Mesendoderm (in vitro differentiated cells): ENCODE data around the gene TJP2.

Experiments used
- DNase-seq: peaks from one replicate; pipeline ENCODE4 v3.0.0; 2013
- H2AK5ac ChIP-seq: 2 replicates; pipeline ENCODE4 v1.6.1; 2013; ENCODE audit warnings: low read length, inconsistent platforms
- H2BK120ac ChIP-seq: 2 replicates; pipeline ENCODE4 v1.6.1; 2013; ENCODE audit warnings: low read depth, mild to moderate bottlenecking, low read length, moderate library complexity, mixed read lengths
- H2BK15ac ChIP-seq: replicated peaks from 2 replicates; pipeline ENCODE4 v1.6.1; 2013; ENCODE audit warnings: low read depth, mild to moderate bottlenecking, moderate library complexity
- H2BK5ac ChIP-seq: 2 replicates; pipeline ENCODE4 v1.6.1; 2013; ENCODE audit warnings: low read length, inconsistent platforms
- H3K18ac ChIP-seq: 2 replicates; pipeline ENCODE4 v1.6.1; 2013; ENCODE audit warnings: mild to moderate bottlenecking, low read length, mixed read lengths
- H3K23ac ChIP-seq: one replicate; pipeline ENCODE4 v1.6.1; 2013; ENCODE audit warnings: low read length
- H3K27ac ChIP-seq: 2 replicates; pipeline ENCODE4 v1.5.1; 2013; ENCODE audit warnings: low read depth, mild to moderate bottlenecking, inconsistent platforms, low read length, moderate library complexity
- H3K27me3 ChIP-seq: 2 replicates; pipeline ENCODE4 v1.6.1; 2013; ENCODE audit warnings: low read length, control low read depth, mild to moderate bottlenecking, inconsistent platforms; ENCODE audit not compliant: insufficient read depth, poor library complexity
- H3K36me3 ChIP-seq: 2 replicates; pipeline ENCODE4 v1.6.1; 2013; ENCODE audit warnings: low read length, inconsistent platforms; ENCODE audit not compliant: control insufficient read depth, insufficient read depth
- H3K4ac ChIP-seq: one replicate; pipeline ENCODE4 v1.6.1; 2013; ENCODE audit warnings: low read depth, mild to moderate bottlenecking, low read length, moderate library complexity
- H3K4me1 ChIP-seq: 2 replicates; pipeline ENCODE4 v1.6.1; 2013; ENCODE audit warnings: low read depth, low read length, inconsistent platforms; ENCODE audit not compliant: control insufficient read depth
- H3K4me2 ChIP-seq: 2 replicates; pipeline ENCODE4 v1.6.1; 2013; ENCODE audit warnings: low read length
- H3K4me3 ChIP-seq: 2 replicates; pipeline ENCODE4 v1.5.1; 2013; ENCODE audit warnings: mild to moderate bottlenecking, low read length
- H3K56ac ChIP-seq: one replicate; pipeline ENCODE4 v1.6.1; 2013; ENCODE audit warnings: low read length
- H3K79me1 ChIP-seq: 2 replicates; pipeline ENCODE4 v1.6.1; 2013; ENCODE audit warnings: low read length, inconsistent platforms
- H3K79me2 ChIP-seq: 2 replicates; pipeline ENCODE4 v1.6.1; 2013; ENCODE audit warnings: mild to moderate bottlenecking, low read length; ENCODE audit not compliant: control insufficient read depth, insufficient read depth
- H3K9ac ChIP-seq: 2 replicates; pipeline ENCODE4 v1.6.1; 2013; ENCODE audit warnings: low read length, inconsistent platforms
- H4K5ac ChIP-seq: one replicate; pipeline ENCODE4 v1.6.1; 2013; ENCODE audit warnings: low read length
- H4K8ac ChIP-seq: one replicate; pipeline ENCODE4 v1.6.1; 2013; ENCODE audit warnings: low read depth, mild to moderate bottlenecking, control low read depth, low read length, moderate library complexity
- WGBS: extraction: QIAGEN DNeasy Blood & Tissue Kit; methylation state at CpG from one replicate; pipeline ENCODE4 v1.1.7; 2013; ENCODE audit warnings: low lambda C conversion rate, missing lambda C conversion rate; ENCODE audit not compliant: insufficient coverage; ENCODE audit errors: extremely low coverage; 5-methylcytosine and 5-hydroxymethylcytosine counted together

TJP2 gene

DNA sequence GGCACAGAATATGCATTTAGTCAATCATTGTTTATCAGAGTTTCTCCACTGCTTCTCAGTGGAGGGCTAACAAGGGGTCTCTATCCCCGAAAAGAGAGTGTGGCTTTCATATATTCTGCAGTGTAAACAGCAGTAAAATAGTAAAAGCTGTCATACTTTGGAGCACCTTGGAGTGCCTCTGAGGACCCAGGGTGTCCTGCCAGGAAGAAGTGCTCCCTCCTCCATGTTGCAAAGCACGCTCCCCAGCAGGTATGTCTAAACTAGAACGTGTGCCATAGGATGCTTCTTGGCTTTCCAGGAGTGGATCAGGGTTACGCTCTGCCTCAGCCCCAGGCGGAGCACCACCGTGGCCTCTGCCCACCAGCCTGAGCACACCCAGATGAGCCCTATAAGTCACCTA, 8.5 kb upstream of the TJP2 start:
- H3K18ac ChIP-seq, result no peak overlapping the region
- H2AK5ac ChIP-seq, result no peak overlapping the region
- H3K79me1 ChIP-seq, result peaks cover 2% of the 10 kb centered on the region
- no peak for DNase-seq
- H3K4ac ChIP-seq, result no peak overlapping the region
- H3K27ac ChIP-seq, result no peak overlapping the region
- H3K9ac ChIP-seq, result no peak overlapping the region
- no peak overlapping the region for H3K4me2 ChIP-seq
- H2BK5ac ChIP-seq, result no peak overlapping the region
- no CpG with 5 or more reads among the region's 6 CpGs for WGBS
- H4K8ac ChIP-seq, result no peak overlapping the region
- no peaks in the 10 kb centered on the region for H3K4me1 ChIP-seq
- no peak overlapping the region for H3K4me3 ChIP-seq
- no peak overlapping the region for H3K23ac ChIP-seq
- no peaks in the 10 kb centered on the region for H3K79me2 ChIP-seq
- H2BK120ac ChIP-seq, result no peak overlapping the region
- no peaks in the 10 kb centered on the region for H3K36me3 ChIP-seq
- no peak overlapping the region for H2BK15ac ChIP-seq
- H3K27me3 ChIP-seq, result no peaks in the 10 kb centered on the region
- H3K56ac ChIP-seq, result no peak overlapping the region
- no peak overlapping the region for H4K5ac ChIP-seq

DNA sequence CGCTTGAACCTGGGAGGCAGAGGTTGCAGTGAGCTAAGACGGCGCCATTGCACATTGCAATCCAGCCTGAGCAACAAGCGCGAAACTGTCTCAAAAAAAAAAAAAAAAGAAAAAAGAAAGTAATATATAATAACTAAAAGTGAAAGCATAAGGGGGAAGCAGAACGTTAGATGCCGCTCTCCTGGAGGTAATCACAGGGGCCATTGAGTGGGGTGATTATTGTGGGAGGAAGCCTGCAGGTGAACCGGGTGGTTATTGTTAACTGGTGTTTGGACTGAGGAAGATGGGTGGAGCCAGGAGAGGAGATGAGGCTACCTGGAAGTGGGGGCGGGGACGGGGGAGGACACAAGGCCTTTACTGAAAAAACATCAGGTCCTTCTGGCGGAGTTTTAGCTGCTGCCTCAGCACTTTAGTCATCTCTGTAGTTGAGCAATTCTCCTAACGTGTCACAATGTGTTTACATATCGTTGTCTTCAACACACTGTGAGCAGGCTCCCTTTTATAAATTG, 5.3 kb upstream of the TJP2 start:
- H3K56ac ChIP-seq, result no peak overlapping the region
- no peaks in the 10 kb centered on the region for H3K27me3 ChIP-seq
- no peak overlapping the region for H2BK120ac ChIP-seq
- H3K4me3 ChIP-seq, result no peak overlapping the region
- H4K5ac ChIP-seq, result no peak overlapping the region
- no peak overlapping the region for H3K9ac ChIP-seq
- WGBS, result no CpG with 5 or more reads among the region's 13 CpGs
- no peak overlapping the region for H4K8ac ChIP-seq
- H3K4ac ChIP-seq, result no peak overlapping the region
- H3K23ac ChIP-seq, result no peak overlapping the region
- DNase-seq, result peak; percentile 79
- peaks cover 2% of the 10 kb centered on the region for H3K79me1 ChIP-seq
- no peak overlapping the region for H3K27ac ChIP-seq
- H2BK15ac ChIP-seq, result no peak overlapping the region
- H3K18ac ChIP-seq, result no peak overlapping the region
- H3K79me2 ChIP-seq, result no peaks in the 10 kb centered on the region
- H2BK5ac ChIP-seq, result no peak overlapping the region
- H3K36me3 ChIP-seq, result no peaks in the 10 kb centered on the region
- H3K4me2 ChIP-seq, result no peak overlapping the region
- H2AK5ac ChIP-seq, result no peak overlapping the region
- peaks cover 5% of the 10 kb centered on the region for H3K4me1 ChIP-seq

GRCh38 chr9:69170231-69170630, 3.8 kb upstream of the TJP2 start:
- Histone ChIP-seq H2BK5ac (no peak overlapping the region), H4K8ac (no peak overlapping the region), H3K4ac (no peak overlapping the region), H2BK15ac (no peak overlapping the region), H4K5ac (no peak overlapping the region), H3K27me3 (no peaks in the 10 kb centered on the region), H3K4me2 (no peak overlapping the region), H3K23ac (no peak overlapping the region), H3K4me1 (peaks cover 6% of the 10 kb centered on the region), H3K56ac (no peak overlapping the region), H3K9ac (no peak overlapping the region), H3K36me3 (no peaks in the 10 kb centered on the region), H3K79me2 (peaks cover 1% of the 10 kb centered on the region), H2BK120ac (no peak overlapping the region), H2AK5ac (no peak overlapping the region), H3K27ac (no peak overlapping the region), H3K4me3 (no peak overlapping the region), H3K79me1 (peaks cover 2% of the 10 kb centered on the region), H3K18ac (no peak overlapping the region)
- WGBS, result no CpG with 5 or more reads among the region's 1 CpG
- DNase-seq, result no peak

DNA sequence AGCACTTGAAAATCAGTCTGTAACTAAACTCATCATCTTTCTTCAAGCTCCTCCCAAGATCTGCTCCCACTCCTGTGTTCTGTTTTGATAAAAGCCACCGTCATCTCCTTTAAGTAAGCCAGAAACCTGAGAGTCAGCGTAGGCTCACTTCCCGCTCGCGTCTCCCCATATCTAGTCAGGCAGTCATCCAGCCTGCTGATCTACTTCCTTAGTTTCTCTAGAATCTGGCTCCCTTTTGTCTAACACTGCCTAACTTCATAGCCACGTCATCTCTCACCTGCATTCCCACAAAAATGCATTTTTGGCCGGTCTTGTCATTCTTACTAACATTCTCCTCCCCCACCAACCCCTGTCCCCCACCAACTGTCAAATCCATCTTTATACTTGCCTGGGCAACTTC, 3.0 kb upstream of the TJP2 start:
- H3K79me1 ChIP-seq, result no peaks in the 10 kb centered on the region
- WGBS, result no CpG with 5 or more reads among the region's 7 CpGs
- no peak overlapping the region for H2AK5ac ChIP-seq
- H4K8ac ChIP-seq, result no peak overlapping the region
- H3K4ac ChIP-seq, result no peak overlapping the region
- H3K4me3 ChIP-seq, result no peak overlapping the region
- peaks cover 4% of the 10 kb centered on the region for H3K79me2 ChIP-seq
- H3K4me2 ChIP-seq, result no peak overlapping the region
- no peak overlapping the region for H2BK5ac ChIP-seq
- DNase-seq, result no peak
- H3K27me3 ChIP-seq, result no peaks in the 10 kb centered on the region
- no peak overlapping the region for H2BK15ac ChIP-seq
- H3K56ac ChIP-seq, result no peak overlapping the region
- H3K23ac ChIP-seq, result no peak overlapping the region
- H3K9ac ChIP-seq, result no peak overlapping the region
- H3K18ac ChIP-seq, result no peak overlapping the region
- no peak overlapping the region for H2BK120ac ChIP-seq
- H3K4me1 ChIP-seq, result peaks cover 8% of the 10 kb centered on the region
- H4K5ac ChIP-seq, result no peak overlapping the region
- H3K36me3 ChIP-seq, result no peaks in the 10 kb centered on the region
- no peak overlapping the region for H3K27ac ChIP-seq

GRCh38 chr9:69171517-69171916, 2.6 kb upstream of the TJP2 start:
- no peak for DNase-seq
- Histone ChIP-seq H3K79me1 (no peaks in the 10 kb centered on the region), H3K4me1 (peaks cover 12% of the 10 kb centered on the region), H2AK5ac (no peak overlapping the region), H2BK15ac (no peak overlapping the region), H3K56ac (no peak overlapping the region), H2BK5ac (no peak overlapping the region), H3K9ac (no peak overlapping the region), H2BK120ac (no peak overlapping the region), H3K27ac (no peak overlapping the region), H3K23ac (no peak overlapping the region), H3K36me3 (no peaks in the 10 kb centered on the region), H3K4ac (no peak overlapping the region), H3K4me3 (no peak overlapping the region), H3K79me2 (peaks cover 4% of the 10 kb centered on the region), H4K5ac (no peak overlapping the region), H3K27me3 (no peaks in the 10 kb centered on the region), H3K4me2 (no peak overlapping the region), H4K8ac (no peak overlapping the region), H3K18ac (no peak overlapping the region)
- no CpG with 5 or more reads among the region's 6 CpGs for WGBS

DNA sequence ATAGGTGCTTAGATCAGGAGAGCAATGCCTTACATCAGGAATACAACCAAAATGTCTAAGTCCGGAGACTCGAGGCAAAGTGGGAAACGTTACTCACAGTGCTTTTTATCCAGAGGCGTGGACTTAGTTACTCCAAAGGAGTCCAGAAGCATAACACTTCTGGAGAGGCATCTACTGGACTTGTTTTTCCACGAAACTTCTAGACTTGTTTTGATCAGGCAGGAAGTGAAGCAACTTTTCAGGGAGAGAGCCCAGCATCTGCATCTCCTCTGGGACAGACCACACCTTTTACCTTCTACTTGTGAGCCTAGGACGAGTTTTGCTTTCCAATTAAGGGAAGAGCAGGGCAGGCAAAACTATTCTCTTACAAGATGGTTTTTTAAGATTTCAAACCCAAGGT, 1.2 kb upstream of the TJP2 start:
- WGBS, result no CpG with 5 or more reads among the region's 6 CpGs

More for the DNA sequence above, 1.2 kb upstream of the TJP2 start:
- Histone ChIP-seq H3K4me3 (no peak overlapping the region), H2BK15ac (no peak overlapping the region), H3K23ac (no peak overlapping the region), H3K4me2 (no peak overlapping the region), H2BK120ac (no peak overlapping the region), H3K27me3 (no peaks in the 10 kb centered on the region), H3K79me2 (peaks cover 6% of the 10 kb centered on the region), H3K56ac (peak overlapping the region; percentile 27), H3K27ac (no peak overlapping the region), H3K18ac (no peak overlapping the region), H3K36me3 (no peaks in the 10 kb centered on the region), H4K5ac (no peak overlapping the region), H3K4ac (no peak overlapping the region), H3K9ac (no peak overlapping the region), H4K8ac (no peak overlapping the region), H3K4me1 (peaks cover 12% of the 10 kb centered on the region), H2AK5ac (no peak overlapping the region), H3K79me1 (peaks cover 2% of the 10 kb centered on the region), H2BK5ac (no peak overlapping the region)
- no peak for DNase-seq
